Endothelial cell of umbilical vein (primary cell): ENCODE data around the gene DNAJB13. TPM values are rescaled to one million over a fixed set of nuclear protein-coding genes. Genes with fewer than 3 reads are reported as not detected.

Experiments used
- BruUV-seq: library from RNA; stranded (reverse); fragments of 400-500 nt; replicated peaks from 2 replicates; lab custom pipeline; 2021; lab: Mats Ljungman, UMichigan
- CTCF ChIA-PET: fragments of 300-600, 350-600 bp; sonication (Branson Sonifier 250); formaldehyde crosslinking; loops from one replicate; lab custom pipeline; 2021; ENCODE audit warnings: antibody characterized with exemption, inconsistent platforms; lab: Charles Lee
- POLR2A ChIA-PET: fragments of 300-600, 350-600 bp; sonication (Branson Sonifier 250); formaldehyde crosslinking; loops from one replicate; lab custom pipeline; 2021; ENCODE audit warnings: antibody characterized with exemption, inconsistent platforms; lab: Charles Lee
- DNase-seq: peaks from one replicate; pipeline ENCODE4 v3.0.0-alpha.2; 2011; ENCODE audit warnings: low read depth, low spot score
- FAIRE-seq: peaks from 2 replicates; lab custom pipeline; 2011; peaks lifted over from hg19 to GRCh38; lab: Jason Lieb, UNC
- H2AFZ ChIP-seq: 2 replicates; pipeline ENCODE4 v1.6.0; 2012; ENCODE audit warnings: low read depth, low read length, control low read depth, inconsistent platforms
- H3K27ac ChIP-seq: 2 replicates; pipeline ENCODE4 v1.5.1; 2011; ENCODE audit warnings: low read depth, mild to moderate bottlenecking, control low read depth, low read length, moderate library complexity; ENCODE audit not compliant: insufficient read depth
- H3K27me3 ChIP-seq, 2 experiments: 2 replicates each; pipeline versions ENCODE4 v1.6.0 to v1.6.1; 2011; ENCODE audit warnings: low read length in 2 of 2, mixed read lengths in 1 of 2; ENCODE audit not compliant: control insufficient read depth in 2 of 2, insufficient read depth in 2 of 2
- H3K36me3 ChIP-seq, 2 experiments: 2 replicates in 1 of 2; 3 replicates in 1 of 2; pipeline ENCODE4 v1.5.1; 2011; ENCODE audit warnings: low read length in 2 of 2, mild to moderate bottlenecking in 1 of 2, moderate library complexity in 1 of 2; ENCODE audit not compliant: control insufficient read depth in 2 of 2, insufficient read depth in 2 of 2; ENCODE audit errors: extremely low read depth in 1 of 2
- H3K4me1 ChIP-seq: 3 replicates; pipeline ENCODE4 v1.5.1; 2011; ENCODE audit warnings: mild to moderate bottlenecking, low read length; ENCODE audit not compliant: control insufficient read depth, insufficient read depth; ENCODE audit errors: extremely low read depth
- H3K4me2 ChIP-seq: 2 replicates; pipeline ENCODE4 v1.6.1; 2011; ENCODE audit warnings: low read length, control low read depth, mixed read lengths; ENCODE audit not compliant: insufficient read depth
- H3K4me3 ChIP-seq, 3 experiments: fragments of 200-600 bp in 1 of 3; sonication (generic), shearing (Covaris generic) in 1 of 3; replicated peaks in 1 of 3; 2 replicates each; pipeline ENCODE4 v1.5.1; 2011 to 2016; ENCODE audit warnings: control low read depth in 3 of 3, low read length in 3 of 3, mild to moderate bottlenecking in 2 of 3, inconsistent platforms in 1 of 3, low read depth in 1 of 3, moderate library complexity in 1 of 3; ENCODE audit not compliant: insufficient read depth in 1 of 3
- H3K79me2 ChIP-seq: 2 replicates; pipeline ENCODE4 v1.6.0; 2012; ENCODE audit warnings: low read length, inconsistent platforms; ENCODE audit not compliant: control insufficient read depth, insufficient read depth
- H3K9ac ChIP-seq: replicated peaks from 2 replicates; pipeline ENCODE3; 2011; ENCODE audit warnings: low read length, control low read depth; ENCODE audit not compliant: insufficient read depth; ENCODE audit errors: extremely low read depth
- H3K9me1 ChIP-seq: replicated peaks from 3 replicates; pipeline ENCODE4 v1.6.0; 2011; ENCODE audit warnings: mild to moderate bottlenecking, low read length; ENCODE audit not compliant: control insufficient read depth, insufficient read depth; ENCODE audit errors: extremely low read depth
- H3K9me3 ChIP-seq: replicated peaks from 2 replicates; pipeline ENCODE4 v1.5.1; 2012; ENCODE audit warnings: low read length, inconsistent platforms; ENCODE audit not compliant: control insufficient read depth, insufficient read depth
- H4K20me1 ChIP-seq: replicated peaks from 2 replicates; pipeline ENCODE3; 2011; ENCODE audit warnings: mild to moderate bottlenecking, low read length; ENCODE audit not compliant: control insufficient read depth, insufficient read depth; ENCODE audit errors: extremely low read depth
- CTCF ChIP-seq, 2 donors: IDR thresholded peaks; 1 replicate in 1 of 2; 2 replicates in 1 of 2; pipeline ENCODE4 v1.5.1; 2011; ENCODE audit warnings: low read length in 2 of 2, mild to moderate bottlenecking in 2 of 2, moderate library complexity in 2 of 2, control low read depth in 1 of 2, inconsistent platforms in 1 of 2, low read depth in 1 of 2; ENCODE audit not compliant: insufficient read depth in 1 of 2; ENCODE audit errors: extremely low read depth in 1 of 2
- EZH2 ChIP-seq: IDR thresholded peaks from 2 replicates; pipeline ENCODE4 v1.6.1; 2012; ENCODE audit warnings: borderline replicate concordance, low read depth, mild to moderate bottlenecking, moderate library complexity, low read length, inconsistent platforms; ENCODE audit not compliant: severe bottlenecking
- FOS ChIP-seq: IDR thresholded peaks from 2 replicates; pipeline ENCODE4 v1.6.1; 2011; ENCODE audit warnings: mild to moderate bottlenecking, low read length, moderate library complexity, borderline replicate concordance; ENCODE audit not compliant: insufficient read depth
- GATA2 ChIP-seq: IDR thresholded peaks from 2 replicates; pipeline ENCODE4 v1.7.0; 2011; ENCODE audit warnings: low read depth, mild to moderate bottlenecking, moderate library complexity, mixed read lengths, low read length; ENCODE audit not compliant: insufficient read length, insufficient read depth
- JUN ChIP-seq: IDR thresholded peaks from 2 replicates; pipeline ENCODE4 v1.6.1; 2011; ENCODE audit warnings: borderline replicate concordance, low read depth; ENCODE audit not compliant: insufficient read length, insufficient read depth
- MAX ChIP-seq: IDR thresholded peaks from 2 replicates; pipeline ENCODE4 v1.6.1; 2011; ENCODE audit not compliant: insufficient read depth, insufficient read length
- MYC ChIP-seq: IDR thresholded peaks from one replicate; pipeline ENCODE4 v1.6.1; 2011; ENCODE audit warnings: mild to moderate bottlenecking, low read depth, low read length
- POLR2A ChIP-seq: IDR thresholded peaks from 2 replicates; pipeline ENCODE4 v1.6.1; 2012; ENCODE audit warnings: low read depth, mild to moderate bottlenecking, control low read depth, low read length
- POLR2AphosphoS5 ChIP-seq: IDR thresholded peaks from 2 replicates; pipeline ENCODE4 v1.6.1; 2012; ENCODE audit warnings: low read depth, mild to moderate bottlenecking, control low read depth, low read length, moderate library complexity; ENCODE audit not compliant: insufficient read depth
- dilution Hi-C: fragments of 300-500 bp; cut with MboI; formaldehyde crosslinking; loops from one replicate; pipeline ENCODE4 v1.15.0; 2019; ENCODE audit warnings: low sequenced_read_pairs; ENCODE audit not compliant: extremely low pct_ligation_motif_present
- intact Hi-C: fragments of 100-400 bp; cut with micrococcal nuclease; formaldehyde crosslinking; loops from one replicate; pipeline ENCODE4 v1.10.0; 2022
- polyA plus RNA-seq, 4 experiments: library from polyadenylated mRNA; depleted of rRNA in 3 of 4; stranded (reverse) in 3 of 4; unstranded in 1 of 4; fragments of >200 nt; gene quantifications; 2 replicates each; pipeline versions ENCODE4 v1.2.1 to v1.2.3, GENCODE V29; 2011 to 2012; ENCODE audit warnings: missing spikeins in 1 of 4
- total RNA-seq: library from RNA; stranded (reverse); gene quantifications from 2 replicates; pipeline ENCODE4 v1.2.3, GENCODE V29; 2021

Gene DNAJB13
- total and polyA plus RNA-seq, 2 donors (not counting 3 experiments of a cell fraction or from before 2014, with no cell fraction given), result 0.07 to 0.46 TPM

GRCh38 chr11:73962101-73962705 is 11.4 kb downstream of the DNAJB13 start:
- intact Hi-C loops (loop anchor here (5.0 to 10.0 kb wide), 3 partner anchors 133 to 610 kb away; no protein-coding TSS in a partner anchor), dilution Hi-C loops (no loop called here)
- Histone ChIP-seq H3K9me3 (no peaks in the 10 kb centered on the region), H3K27ac (no peak overlapping the region), H4K20me1 (no peaks in the 10 kb centered on the region), H3K36me3 (no peaks in the 10 kb centered on the region), H3K4me3 (no peak overlapping the region), H3K79me2 (no peaks in the 10 kb centered on the region), H2AFZ (no peak overlapping the region), H3K27me3 (peaks cover 0 to 2% of the 10 kb centered on the region in 2 experiments), H3K9ac (no peak overlapping the region), H3K4me1 (no peaks in the 10 kb centered on the region), H3K4me2 (no peak overlapping the region), H3K9me1 (no peaks in the 10 kb centered on the region)
- ChIA-PET CTCF (interaction anchor here (0.8 to 3.2 kb wide), 4 partner anchors 31 to 491 kb away, joined by 3 to 30 read pairs (median 11); no protein-coding TSS in a partner anchor), POLR2A (no interaction called here)
- no peak for FAIRE-seq
- TF ChIP-seq JUN, result no peak
- no peak for TF ChIP-seq POLR2A
- no peak for TF ChIP-seq CTCF (IDR thresholded peaks at IDR 0.05; ENCODE audit: extremely low read depth in 1 of 2, insufficient read depth in 1 of 2, low read depth in 1 of 2, low read length in 2 of 2)
- TF ChIP-seq GATA2, result no peak
- TF ChIP-seq FOS, result no peak
- no peak for TF ChIP-seq MYC
- no peak for TF ChIP-seq MAX
- no peak for TF ChIP-seq EZH2
- no peak for TF ChIP-seq POLR2AphosphoS5
- no TSS peak for BruUV-seq
- DNase-seq, result no peak
